Measurements from ENCODE around the gene RFX4.

Gene RFX4

GRCh38 chr12:106790020-106790419 is 207.2 kb downstream of the RFX4 start:
- Histone ChIP-seq H2BK12ac (ENCODE audit: low read length in 2 of 2) (no peak overlapping the region), H3K27me3 (ENCODE audit: control insufficient read depth in 1 of 2, insufficient read depth in 1 of 2, low read length in 2 of 2) (no peaks in the 10 kb centered on the region), H3K18ac (ENCODE audit: low read depth in 1 of 2, low read length in 2 of 2) (no peak overlapping the region), H2BK120ac (ENCODE audit: low read depth, low read length) (no peak overlapping the region), H3K4me3 (ENCODE audit: insufficient read depth in 1 of 2, low read depth in 1 of 2, low read length in 2 of 2) (no peak overlapping the region), H3K27ac (ENCODE audit: low read length, poor library complexity, severe bottlenecking) (no peak overlapping the region), H2BK15ac (ENCODE audit: low read depth, poor library complexity, severe bottlenecking) (no peak overlapping the region), H4K8ac (ENCODE audit: low read length) (no peak overlapping the region), H3K4me2 (ENCODE audit: low read length, poor library complexity, severe bottlenecking) (no peak overlapping the region), H3K14ac (ENCODE audit: low read length in 2 of 2) (no peak overlapping the region), H3K9ac (ENCODE audit: low read length) (no peak overlapping the region), H3K36me3 (ENCODE audit: control insufficient read depth in 1 of 2, insufficient read depth in 2 of 2, low read depth in 1 of 2, low read length in 2 of 2) (peaks cover 14 to 54% of the 10 kb centered on the region in 2 experiments), H3K4ac (ENCODE audit: low read depth in 1 of 2, low read length in 2 of 2) (no peak overlapping the region), H3K79me1 (replicated peaks; ENCODE audit: low read length, poor library complexity, severe bottlenecking) (peaks cover 14% of the 10 kb centered on the region), H2AK5ac (ENCODE audit: low read length, severe bottlenecking) (no peak overlapping the region), H4K91ac (ENCODE audit: low read length) (no peak overlapping the region), H3K4me1 (ENCODE audit: control insufficient read depth, insufficient read depth, low read depth, low read length) (no peaks in the 10 kb centered on the region), H2AFZ (ENCODE audit: low read depth, low read length) (no peak overlapping the region), H3K9me3 (ENCODE audit: control insufficient read depth, low read length) (peaks cover 6% of the 10 kb centered on the region), H2BK5ac (ENCODE audit: low read depth, low read length, poor library complexity, severe bottlenecking) (no peak overlapping the region), H3K23ac (ENCODE audit: low read length in 2 of 2) (no peak overlapping the region)
- DNase-seq: no peak
- WGBS: 83% methylated on average over 1 of the region's 2 CpGs

- H2BK120ac ChIP-seq (ENCODE audit: low read depth, low read length): no peak overlapping the region
- H3K23ac ChIP-seq (ENCODE audit: low read length in 2 of 2): no peak overlapping the region
- H3K36me3 ChIP-seq (ENCODE audit: control insufficient read depth in 1 of 2, insufficient read depth in 2 of 2, low read depth in 1 of 2, low read length in 2 of 2): peaks cover 14 to 47% of the 10 kb centered on the region in 2 experiments
- no peak overlapping the region for H3K14ac ChIP-seq (ENCODE audit: low read length in 2 of 2)
- no peak for DNase-seq
- H3K9ac ChIP-seq (ENCODE audit: low read length): no peak overlapping the region
- peaks cover 12% of the 10 kb centered on the region for H3K79me1 ChIP-seq (replicated peaks; ENCODE audit: low read length, poor library complexity, severe bottlenecking)
- peaks cover 6% of the 10 kb centered on the region for H3K9me3 ChIP-seq (ENCODE audit: control insufficient read depth, low read length)
- H2AK5ac ChIP-seq (ENCODE audit: low read length, severe bottlenecking): no peak overlapping the region
- H3K27ac ChIP-seq (ENCODE audit: low read length, poor library complexity, severe bottlenecking): no peak overlapping the region
- no peaks in the 10 kb centered on the region for H3K27me3 ChIP-seq (ENCODE audit: control insufficient read depth in 1 of 2, insufficient read depth in 1 of 2, low read length in 2 of 2)
- no peak overlapping the region for H4K8ac ChIP-seq (ENCODE audit: low read length)
- no peak overlapping the region for H3K4ac ChIP-seq (ENCODE audit: low read depth in 1 of 2, low read length in 2 of 2)
- no peak overlapping the region for H2BK5ac ChIP-seq (ENCODE audit: low read depth, low read length, poor library complexity, severe bottlenecking)
- H2AFZ ChIP-seq (ENCODE audit: low read depth, low read length): no peak overlapping the region
- no peak overlapping the region for H2BK15ac ChIP-seq (ENCODE audit: low read depth, poor library complexity, severe bottlenecking)
- no peak overlapping the region for H3K4me2 ChIP-seq (ENCODE audit: low read length, poor library complexity, severe bottlenecking)
- H3K18ac ChIP-seq (ENCODE audit: low read depth in 1 of 2, low read length in 2 of 2): no peak overlapping the region
- H4K91ac ChIP-seq (ENCODE audit: low read length): no peak overlapping the region
- no peak overlapping the region for H2BK12ac ChIP-seq (ENCODE audit: low read length in 2 of 2)
- no peaks in the 10 kb centered on the region for H3K4me1 ChIP-seq (ENCODE audit: control insufficient read depth, insufficient read depth, low read depth, low read length)
- H3K4me3 ChIP-seq (ENCODE audit: insufficient read depth in 1 of 2, low read depth in 1 of 2, low read length in 2 of 2): no peak overlapping the region
Measured at GRCh38 chr12:106791531-106791930, 208.7 kb downstream of the RFX4 start.

GRCh38 chr12:106794369-106794768 is 211.6 kb downstream of the RFX4 start:
- Histone ChIP-seq H3K23ac (ENCODE audit: low read length in 2 of 2) (no peak overlapping the region), H4K91ac (ENCODE audit: low read length) (no peak overlapping the region), H3K4ac (ENCODE audit: low read depth in 1 of 2, low read length in 2 of 2) (no peak overlapping the region), H3K36me3 (ENCODE audit: control insufficient read depth in 1 of 2, insufficient read depth in 2 of 2, low read depth in 1 of 2, low read length in 2 of 2) (peaks cover 5 to 39% of the 10 kb centered on the region in 2 experiments), H3K14ac (ENCODE audit: low read length in 2 of 2) (no peak overlapping the region), H3K9me3 (ENCODE audit: control insufficient read depth, low read length) (peaks cover 6% of the 10 kb centered on the region), H2BK5ac (ENCODE audit: low read depth, low read length, poor library complexity, severe bottlenecking) (no peak overlapping the region), H4K8ac (ENCODE audit: low read length) (no peak overlapping the region), H3K27ac (ENCODE audit: low read length, poor library complexity, severe bottlenecking) (no peak overlapping the region), H2AFZ (ENCODE audit: low read depth, low read length) (no peak overlapping the region), H2BK15ac (ENCODE audit: low read depth, poor library complexity, severe bottlenecking) (no peak overlapping the region), H3K18ac (ENCODE audit: low read depth in 1 of 2, low read length in 2 of 2) (no peak overlapping the region), H2AK5ac (ENCODE audit: low read length, severe bottlenecking) (no peak overlapping the region), H2BK12ac (ENCODE audit: low read length in 2 of 2) (no peak overlapping the region), H3K79me1 (replicated peaks; ENCODE audit: low read length, poor library complexity, severe bottlenecking) (peaks cover 16% of the 10 kb centered on the region), H3K9ac (ENCODE audit: low read length) (no peak overlapping the region), H2BK120ac (ENCODE audit: low read depth, low read length) (no peak overlapping the region), H3K4me3 (ENCODE audit: insufficient read depth in 1 of 2, low read depth in 1 of 2, low read length in 2 of 2) (no peak overlapping the region), H3K27me3 (ENCODE audit: control insufficient read depth in 1 of 2, insufficient read depth in 1 of 2, low read length in 2 of 2) (no peaks in the 10 kb centered on the region), H3K4me2 (ENCODE audit: low read length, poor library complexity, severe bottlenecking) (no peak overlapping the region), H3K4me1 (ENCODE audit: control insufficient read depth, insufficient read depth, low read depth, low read length) (no peaks in the 10 kb centered on the region)
- DNase-seq: peak; percentile 21
- WGBS: no CpG with 5 or more reads among the region's 1 CpG

- no peak overlapping the region for H2BK120ac ChIP-seq (ENCODE audit: low read depth, low read length)
- H2AK5ac ChIP-seq (ENCODE audit: low read length, severe bottlenecking): no peak overlapping the region
- H2BK15ac ChIP-seq (ENCODE audit: low read depth, poor library complexity, severe bottlenecking): no peak overlapping the region
- no CpG with 5 or more reads among the region's 1 CpG for WGBS
- no peak for DNase-seq
- H3K27me3 ChIP-seq (ENCODE audit: control insufficient read depth in 1 of 2, insufficient read depth in 1 of 2, low read length in 2 of 2): no peaks in the 10 kb centered on the region
- no peak overlapping the region for H4K8ac ChIP-seq (ENCODE audit: low read length)
- no peak overlapping the region for H3K4me3 ChIP-seq (ENCODE audit: insufficient read depth in 1 of 2, low read depth in 1 of 2, low read length in 2 of 2)
- no peak overlapping the region for H2AFZ ChIP-seq (ENCODE audit: low read depth, low read length)
- H4K91ac ChIP-seq (ENCODE audit: low read length): no peak overlapping the region
- no peak overlapping the region for H2BK12ac ChIP-seq (ENCODE audit: low read length in 2 of 2)
- no peak overlapping the region for H3K23ac ChIP-seq (ENCODE audit: low read length in 2 of 2)
- H3K27ac ChIP-seq (ENCODE audit: low read length, poor library complexity, severe bottlenecking): no peak overlapping the region
- peaks cover 7 to 30% of the 10 kb centered on the region in 2 experiments for H3K36me3 ChIP-seq (ENCODE audit: control insufficient read depth in 1 of 2, insufficient read depth in 2 of 2, low read depth in 1 of 2, low read length in 2 of 2)
- no peak overlapping the region for H3K14ac ChIP-seq (ENCODE audit: low read length in 2 of 2)
- H3K9me3 ChIP-seq (ENCODE audit: control insufficient read depth, low read length): no peaks in the 10 kb centered on the region
- H3K18ac ChIP-seq (ENCODE audit: low read depth in 1 of 2, low read length in 2 of 2): no peak overlapping the region
- no peak overlapping the region for H3K4ac ChIP-seq (ENCODE audit: low read depth in 1 of 2, low read length in 2 of 2)
- H3K9ac ChIP-seq (ENCODE audit: low read length): no peak overlapping the region
- H2BK5ac ChIP-seq (ENCODE audit: low read depth, low read length, poor library complexity, severe bottlenecking): no peak overlapping the region
- H3K79me1 ChIP-seq (replicated peaks; ENCODE audit: low read length, poor library complexity, severe bottlenecking): peaks cover 16% of the 10 kb centered on the region
- H3K4me1 ChIP-seq (ENCODE audit: control insufficient read depth, insufficient read depth, low read depth, low read length): no peaks in the 10 kb centered on the region
- H3K4me2 ChIP-seq (ENCODE audit: low read length, poor library complexity, severe bottlenecking): no peak overlapping the region
Measured at GRCh38 chr12:106801167-106801708, 218.4 kb downstream of the RFX4 start.

Data from mesenchymal stem cell (in vitro differentiated cells and primary cell).